ENCODE results near the gene MCM7. TPM values are rescaled to one million over a fixed set of nuclear protein-coding genes. Genes with fewer than 3 reads are reported as not detected.

Gene MCM7
- total RNA-seq, 2 experiments from 2014 or later: 405 to 409 TPM

DNA sequence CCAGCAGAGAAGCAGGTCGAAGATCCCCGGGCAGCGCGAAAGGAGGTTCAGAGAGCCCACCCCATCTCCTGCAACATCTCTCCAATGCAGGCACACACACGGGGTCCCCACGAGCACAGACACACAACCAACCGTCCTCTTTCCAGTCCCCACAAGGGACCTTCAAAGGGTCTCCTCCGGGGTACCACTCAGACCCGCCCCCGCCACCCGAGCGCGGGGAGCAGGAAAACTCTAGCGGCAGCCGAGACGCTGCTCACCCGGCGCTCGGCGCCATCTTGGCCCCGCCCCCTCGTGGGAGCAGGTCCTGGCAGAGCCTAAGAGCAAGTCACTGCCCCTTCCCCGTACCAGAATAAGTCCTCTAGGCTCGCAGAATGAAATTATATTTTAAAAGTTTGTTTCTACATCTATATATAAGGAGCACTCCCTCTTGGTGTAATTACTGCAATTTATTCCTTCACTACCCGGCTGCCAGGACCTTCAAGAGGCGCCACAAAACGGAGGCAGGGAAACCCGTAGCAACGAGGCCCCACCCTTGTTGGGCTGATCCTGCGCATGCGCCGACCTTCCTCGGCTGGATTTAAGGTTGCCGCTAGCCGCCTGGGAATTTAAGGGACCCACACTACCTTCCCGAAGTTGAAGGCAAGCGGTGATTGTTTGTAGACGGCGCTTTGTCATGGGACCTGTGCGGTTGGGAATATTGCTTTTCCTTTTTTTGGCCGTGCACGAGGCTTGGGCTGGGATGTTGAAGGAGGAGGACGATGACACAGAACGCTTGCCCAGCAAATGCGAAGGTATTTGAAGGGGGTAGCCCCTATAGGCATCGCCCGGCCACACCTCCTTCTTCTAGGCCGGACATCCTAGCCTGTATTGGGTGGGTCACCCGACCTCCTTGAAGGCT, 18.1 kb upstream of the MCM7 start, which contains the start of the genes CNPY4 and TAF6:
TSS of gene CNPY4 (plus strand) at position 563 of the 898 bp plus-strand sequence. CDS start at position 674, 111 bp downstream.
TSS of gene TAF6 (minus strand) at position 287 of the 898 bp plus-strand sequence. CDS start 5,149 bp downstream, outside the sequence.
- ATAC-seq: peak; percentile 80

DNA sequence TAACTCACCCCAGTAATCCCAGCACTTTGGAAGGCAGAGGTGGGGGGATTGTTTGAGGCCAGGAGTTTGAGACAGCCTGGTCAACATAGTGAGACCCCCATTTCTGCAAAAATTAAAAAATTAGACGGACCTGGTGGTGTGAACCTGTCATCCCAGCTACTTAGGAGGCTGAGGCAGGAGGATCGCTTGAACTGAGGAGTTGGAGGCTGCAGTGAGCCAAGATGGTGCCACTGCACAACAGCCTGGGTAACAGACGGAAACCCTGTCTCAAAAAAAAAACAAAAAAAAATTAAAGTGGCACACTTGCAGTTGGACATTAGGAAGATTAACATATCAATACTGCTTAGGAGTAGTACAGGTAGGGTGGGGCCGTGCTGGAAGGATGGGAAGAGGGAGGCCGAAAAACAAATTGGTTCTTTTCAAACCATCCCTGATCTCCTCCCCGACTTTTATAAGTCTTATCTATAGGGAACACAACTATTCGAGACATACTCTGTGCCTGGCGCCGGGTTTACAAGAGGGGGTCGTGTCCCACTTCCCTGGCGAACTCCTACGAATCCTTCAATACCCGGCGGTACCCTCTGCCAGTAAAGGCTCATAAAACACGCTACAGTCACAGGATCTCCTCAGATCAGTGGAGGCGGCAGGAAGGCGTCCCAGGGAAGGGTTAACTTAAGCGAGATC, 17.3 kb upstream of the MCM7 start:
- CTCF ChIA-PET: no interaction called here

More for the DNA sequence above, 18.1 kb upstream of the MCM7 start, which contains the start of the genes CNPY4 and TAF6:
- DNase-seq: peak; percentile 96
- no peaks in the 10 kb centered on the region for H3K9me3 Mint-ChIP-seq (ENCODE audit: low read depth)
- H3K27ac Mint-ChIP-seq: peak within 1 kb of the TSS; percentile 91
- no peaks in the 10 kb centered on the region for H3K27me3 Mint-ChIP-seq
- H3K4me1 Mint-ChIP-seq: peaks cover 26% of the 10 kb centered on the region
- peaks cover 17% of the 10 kb centered on the region for H3K36me3 Mint-ChIP-seq
- peak within 1 kb of the TSS; percentile 93 for H3K4me3 Mint-ChIP-seq
- CTCF ChIA-PET: interaction anchor here (1.0 to 2.5 kb wide), 5 partner anchors 11 to 139 kb away, joined by 3 to 26 read pairs (median 4); partner anchors contain the start of genes AP4M1 and COPS6

DNA sequence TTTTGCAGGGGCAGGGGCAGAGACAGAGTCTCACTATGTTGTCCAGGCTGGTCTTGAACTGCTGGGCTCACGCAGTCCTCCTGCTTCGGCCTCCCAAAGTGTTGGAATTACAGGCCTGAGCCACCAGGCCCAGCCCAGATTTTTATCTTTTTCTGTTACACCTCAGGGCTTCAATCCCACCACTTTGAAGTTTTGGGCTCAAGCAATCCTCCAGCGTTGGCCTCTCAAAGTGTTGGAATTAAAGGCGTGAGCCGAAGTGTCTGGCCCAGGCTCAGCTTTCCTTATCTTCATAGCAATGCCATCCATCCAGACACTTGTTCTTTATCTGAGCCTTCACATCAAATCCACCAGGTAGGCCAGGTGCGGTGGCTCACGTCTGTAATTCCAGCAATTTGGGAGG, 13.8 kb upstream of the MCM7 start:
- Mint-ChIP-seq H3K9me3 (ENCODE audit: low read depth) (no peaks in the 10 kb centered on the region), H3K27ac (no peak overlapping the region), H3K4me3 (no peak overlapping the region), H3K36me3 (peaks cover 19% of the 10 kb centered on the region), H3K27me3 (no peaks in the 10 kb centered on the region), H3K4me1 (peaks cover 10% of the 10 kb centered on the region)
- DNase-seq (no peak), ATAC-seq (no peak)
- CTCF ChIA-PET: interaction anchor here (1.2 to 1.3 kb wide), 3 partner anchors 9 to 16 kb away, joined by 3 to 4 read pairs (median 3); no protein-coding TSS in a partner anchor

More for the DNA sequence above, 17.3 kb upstream of the MCM7 start:
- Mint-ChIP-seq H3K9me3 (ENCODE audit: low read depth) (no peaks in the 10 kb centered on the region), H3K36me3 (peaks cover 14% of the 10 kb centered on the region), H3K27me3 (no peaks in the 10 kb centered on the region), H3K27ac (peak overlapping the region; percentile 91), H3K4me3 (peak overlapping the region; percentile 93), H3K4me1 (peaks cover 24% of the 10 kb centered on the region)
- ATAC-seq (no peak), DNase-seq (no peak)

GRCh38 chr7:100111914-100112313, 10.7 kb upstream of the MCM7 start:
- CTCF ChIA-PET: interaction anchor here (1.0 to 1.1 kb wide), 2 partner anchors 10 to 17 kb away, joined by 3 to 4 read pairs; partner anchors contain the start of gene AP4M1

GRCh38 chr7:100111156-100111555, 10.0 kb upstream of the MCM7 start:
- Mint-ChIP-seq H3K9me3 (ENCODE audit: low read depth) (no peaks in the 10 kb centered on the region), H3K4me3 (no peak overlapping the region), H3K27ac (no peak overlapping the region), H3K4me1 (no peaks in the 10 kb centered on the region), H3K36me3 (peaks cover 25% of the 10 kb centered on the region), H3K27me3 (no peaks in the 10 kb centered on the region)
- no peak for DNase-seq
- CTCF ChIA-PET: interaction anchor here (1.1 kb wide), 1 partner anchor 9 kb away, joined by 4 read pairs; the partner anchor contains the start of gene AP4M1
- no peak for ATAC-seq

More at GRCh38 chr7:100111914-100112313, 10.7 kb upstream of the MCM7 start:
- H3K4me1 Mint-ChIP-seq: no peaks in the 10 kb centered on the region
- no peak overlapping the region for H3K4me3 Mint-ChIP-seq
- ATAC-seq: no peak
- no peak for DNase-seq
- H3K36me3 Mint-ChIP-seq: peaks cover 28% of the 10 kb centered on the region
- H3K9me3 Mint-ChIP-seq (ENCODE audit: low read depth): no peaks in the 10 kb centered on the region
- no peaks in the 10 kb centered on the region for H3K27me3 Mint-ChIP-seq
- no peak overlapping the region for H3K27ac Mint-ChIP-seq

DNA sequence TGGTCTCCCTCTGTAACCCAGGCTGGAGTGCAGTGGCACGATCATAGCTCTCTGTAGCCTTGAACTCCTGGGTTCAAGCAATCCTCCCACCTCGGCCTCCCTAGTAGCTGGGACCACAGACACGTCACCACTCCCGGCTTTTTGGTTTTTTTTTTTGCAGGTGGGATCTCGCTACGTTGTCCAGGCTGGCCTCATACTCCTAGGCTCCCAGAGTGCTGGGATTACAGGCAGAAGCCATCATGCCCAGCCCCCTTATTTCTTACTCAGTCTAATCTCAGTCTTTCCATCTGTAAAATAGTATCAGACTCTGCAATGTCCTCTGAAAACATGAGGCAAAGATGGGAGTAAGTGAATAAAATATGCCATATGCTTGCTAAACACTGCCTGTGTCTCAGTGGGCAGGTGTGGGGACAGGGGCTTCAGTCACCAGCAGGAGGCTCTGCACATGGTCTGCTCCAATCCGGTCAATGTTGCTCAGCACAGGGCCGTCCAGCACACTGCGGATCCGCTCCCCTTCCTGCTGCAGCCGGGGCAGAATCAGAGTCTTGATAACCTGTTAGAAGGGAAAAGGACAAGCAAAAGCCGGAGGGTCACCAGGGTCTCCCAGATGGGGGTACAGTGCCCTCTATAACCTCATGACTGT, 8.4 kb upstream of the MCM7 start:
- Mint-ChIP-seq H3K4me3 (no peak overlapping the region), H3K9me3 (ENCODE audit: low read depth) (no peaks in the 10 kb centered on the region), H3K27ac (no peak overlapping the region)

DNA sequence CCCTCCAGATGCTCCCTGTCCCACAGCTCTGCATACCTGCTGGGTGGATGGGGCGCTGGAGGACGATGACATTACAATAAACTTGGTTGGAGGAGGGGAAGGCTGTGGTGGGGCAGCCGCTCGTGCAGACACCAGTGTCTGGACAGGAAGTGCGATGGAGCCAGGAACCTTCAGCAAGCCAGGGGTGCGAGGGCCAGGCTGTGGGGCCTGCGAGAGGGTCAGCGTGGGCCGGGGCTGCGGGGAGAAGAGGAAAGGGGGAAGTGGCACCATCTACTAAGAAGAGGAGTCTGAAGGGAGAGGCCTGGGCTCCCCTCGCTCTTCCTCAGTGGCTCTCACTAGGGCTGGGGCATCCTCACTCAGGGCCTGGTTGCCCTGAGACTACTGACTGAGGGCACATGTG, 6.7 kb upstream of the MCM7 start:
- peaks cover 6% of the 10 kb centered on the region for H3K4me1 Mint-ChIP-seq
- H3K27me3 Mint-ChIP-seq: no peaks in the 10 kb centered on the region
- DNase-seq (no peak), ATAC-seq (no peak)
- H3K4me3 Mint-ChIP-seq: no peak overlapping the region
- no peaks in the 10 kb centered on the region for H3K9me3 Mint-ChIP-seq (ENCODE audit: low read depth)
- CTCF ChIA-PET: no interaction called here
- H3K27ac Mint-ChIP-seq: peak overlapping the region; percentile 54
- H3K36me3 Mint-ChIP-seq: peaks cover 23% of the 10 kb centered on the region

More for the DNA sequence above, 8.4 kb upstream of the MCM7 start:
- DNase-seq: no peak
- peaks cover 21% of the 10 kb centered on the region for H3K36me3 Mint-ChIP-seq
- no peak for ATAC-seq
- no peaks in the 10 kb centered on the region for H3K4me1 Mint-ChIP-seq
- CTCF ChIA-PET: interaction anchor here (1.4 kb wide), 1 partner anchor 21 kb away, joined by 4 read pairs; no protein-coding TSS in a partner anchor
- no peaks in the 10 kb centered on the region for H3K27me3 Mint-ChIP-seq

- H3K27me3 Mint-ChIP-seq: no peaks in the 10 kb centered on the region
- peaks cover 21% of the 10 kb centered on the region for H3K36me3 Mint-ChIP-seq
- CTCF ChIA-PET: no interaction called here
- no peak overlapping the region for H3K27ac Mint-ChIP-seq
- DNase-seq: no peak
- H3K4me1 Mint-ChIP-seq: peaks cover 11% of the 10 kb centered on the region
- H3K9me3 Mint-ChIP-seq (ENCODE audit: low read depth): no peaks in the 10 kb centered on the region
- no peak for ATAC-seq
- H3K4me3 Mint-ChIP-seq: no peak overlapping the region
These were observed 6.0 kb upstream of the MCM7 start for GRCh38 chr7:100107125-100107737.

DNA sequence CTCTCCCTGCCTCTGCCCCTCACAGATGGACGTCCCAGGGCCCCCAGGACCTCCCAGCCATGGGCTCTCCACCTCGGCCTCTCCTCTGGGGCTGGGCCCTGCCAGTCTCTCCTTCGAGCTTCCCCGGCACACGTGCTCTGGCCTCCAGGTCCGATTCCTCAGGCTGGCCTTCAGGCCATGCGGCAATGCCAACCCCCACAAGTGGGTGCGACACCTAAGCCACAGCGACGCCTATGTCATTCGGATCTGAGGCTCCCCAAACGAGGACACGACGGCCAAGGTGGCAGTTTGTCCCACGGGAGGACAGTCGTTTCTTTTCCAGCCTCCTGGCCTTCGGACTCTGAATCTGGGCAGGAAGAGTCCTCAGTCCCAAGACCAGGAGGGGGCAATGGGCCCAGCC, 5.4 kb upstream of the MCM7 start:
- H3K9me3 Mint-ChIP-seq (ENCODE audit: low read depth): no peaks in the 10 kb centered on the region
- CTCF ChIA-PET: interaction anchor here (6.8 kb wide), 1 partner anchor 24 kb away, joined by 60 read pairs; no protein-coding TSS in a partner anchor

GRCh38 chr7:100105534-100105933, 4.3 kb upstream of the MCM7 start:
- CTCF ChIA-PET: interaction anchor here (1.0 to 6.8 kb wide), 2 partner anchors 10 to 26 kb away, joined by 3 to 60 read pairs; no protein-coding TSS in a partner anchor

More for the DNA sequence above, 5.4 kb upstream of the MCM7 start:
- Mint-ChIP-seq H3K4me1 (peaks cover 11% of the 10 kb centered on the region), H3K27me3 (no peaks in the 10 kb centered on the region), H3K4me3 (no peak overlapping the region), H3K36me3 (peaks cover 20% of the 10 kb centered on the region), H3K27ac (no peak overlapping the region)
- no peak for DNase-seq
- no peak for ATAC-seq

GRCh38 chr7:100102950-100103840, 2.0 kb upstream of the MCM7 start:
- Mint-ChIP-seq H3K27ac (peak overlapping the region; percentile 93), H3K4me1 (peaks cover 33% of the 10 kb centered on the region), H3K36me3 (peaks cover 30% of the 10 kb centered on the region), H3K9me3 (ENCODE audit: low read depth) (no peaks in the 10 kb centered on the region), H3K4me3 (peak overlapping the region; percentile 90), H3K27me3 (no peaks in the 10 kb centered on the region)
- CTCF ChIA-PET: interaction anchor here (1.2 to 6.8 kb wide), 5 partner anchors 8 to 28 kb away, joined by 4 to 60 read pairs (median 8); partner anchors contain the start of gene COPS6
- ATAC-seq (no peak), DNase-seq (no peak)

More at GRCh38 chr7:100105534-100105933, 4.3 kb upstream of the MCM7 start:
- H3K4me3 Mint-ChIP-seq: no peak overlapping the region
- H3K27ac Mint-ChIP-seq: no peak overlapping the region
- peaks cover 12% of the 10 kb centered on the region for H3K36me3 Mint-ChIP-seq
- H3K9me3 Mint-ChIP-seq (ENCODE audit: low read depth): no peaks in the 10 kb centered on the region
- no peak for DNase-seq
- peaks cover 13% of the 10 kb centered on the region for H3K4me1 Mint-ChIP-seq
- H3K27me3 Mint-ChIP-seq: no peaks in the 10 kb centered on the region
- no peak for ATAC-seq

Measured in activated CD8-positive, alpha-beta memory T cell treated with anti-CD3 and anti-CD28 coated beads, Interleukin-2, amount 10 ng/mL, durations not matched to agents 7 days and 5 days (primary cell).